Ishikawa (cell line): ENCODE measurements around the gene NUP188.

Experiments
- MAX ChIP-seq: IDR thresholded peaks from 2 replicates; pipeline ENCODE4 v1.6.1; 2012
- NFIC ChIP-seq: IDR thresholded peaks from 2 replicates; pipeline ENCODE4 v1.6.1; 2012
- RAD21 ChIP-seq: IDR thresholded peaks from 2 replicates; pipeline ENCODE4 v1.6.1; 2012; ENCODE audit warnings: low read depth
- TAF1 ChIP-seq: IDR thresholded peaks from 2 replicates; pipeline ENCODE4 v1.6.1; 2012; ENCODE audit warnings: low read depth, mild to moderate bottlenecking

GRCh38 chr9:128903079-128903461 is 44.4 kb upstream of the NUP188 start:
- no peak for TF ChIP-seq NFIC
- no peak for TF ChIP-seq RAD21
- no peak for TF ChIP-seq MAX
- TF ChIP-seq TAF1: no peak
